Neural cell (in vitro differentiated cells): ENCODE results near the gene PACSIN2.

Source experiments
- CTCF ChIP-seq: fragments of 450-650 bp; IDR thresholded peaks from 2 replicates; pipeline ENCODE4 v1.5.1; 2014; ENCODE audit warnings: antibody characterized with exemption, mild to moderate bottlenecking, moderate library complexity; ENCODE audit not compliant: poor library complexity, severe bottlenecking
- EP300 ChIP-seq: fragments of 450-650 bp; conservative IDR thresholded peaks from 2 replicates; pipeline ENCODE4 v1.6.1; 2014; ENCODE audit warnings: antibody characterized with exemption, mild to moderate bottlenecking, moderate library complexity; ENCODE audit not compliant: poor library complexity, severe bottlenecking
- EZH2 ChIP-seq: fragments of 200-600, 300-800 bp; shearing (Covaris generic), sonication (generic); IDR thresholded peaks from 2 replicates; pipeline ENCODE4 v1.6.1; 2014; ENCODE audit warnings: antibody characterized with exemption, low read length, borderline replicate concordance, mild to moderate bottlenecking; ENCODE audit not compliant: insufficient read depth, poor library complexity, severe bottlenecking
- REST ChIP-seq: IDR thresholded peaks from 2 replicates; pipeline ENCODE4 v1.6.1; 2012; ENCODE audit warnings: borderline replicate concordance
- SMC3 ChIP-seq: fragments of 450-650 bp; conservative IDR thresholded peaks from 2 replicates; pipeline ENCODE4 v1.6.1; 2014; ENCODE audit warnings: antibody characterized with exemption, mild to moderate bottlenecking, moderate library complexity; ENCODE audit not compliant: poor library complexity

GRCh38 chr22:42871146-42872050 is 143.6 kb downstream of the PACSIN2 start:
- TF ChIP-seq CTCF, result no peak
- TF ChIP-seq REST, result no peak
- no peak for TF ChIP-seq EZH2
- TF ChIP-seq SMC3, result no peak
- no peak for TF ChIP-seq EP300
